GM13977 (cell line): ENCODE measurements around the gene TOB2.
"Not testable (repeated sequence)": the region's sequence is repeated elsewhere in the genome, so short reads cannot be mapped to it uniquely, and the experiment has no call there.

Experiments
- DNase-seq: peaks from one replicate; pipeline ENCODE4 v3.0.0; 2012; ENCODE audit warnings: low spot score
- in situ Hi-C: fragments of 300-500 bp; cut with MboI; formaldehyde crosslinking; loops from one replicate; pipeline ENCODE4 v1.12.0; 2022; ENCODE audit warnings: low sequenced_read_pairs, low pct_unique_long_range_greater_than_20kb, mixed read lengths, inconsistent platforms; ENCODE audit not compliant: unreplicated experiment
- TF ChIP-seq, protein P1 (sequence below): IDR thresholded peaks from 2 replicates; pipeline ENCODE4 v1.5.1; 2012; ENCODE audit warnings: mild to moderate bottlenecking, control low read depth; ENCODE audit not compliant: insufficient read depth; ENCODE audit errors: extremely low read depth, missing control alignments

Gene TOB2

GRCh38 chr22:41468381-41469217 is 22.0 kb upstream of the TOB2 start, which contains the start of the genes ACO2 and PHF5A:
Gene ACO2, plus strand, starts transcription at chr22:41469117. Its CDS starts 30 bp downstream, at chr22:41469147.
Gene PHF5A, minus strand, starts transcription at chr22:41468692. Its CDS starts 39 bp downstream, at chr22:41468653.
- DNase-seq = peak; percentile 93
- TF ChIP-seq, protein P1, sequence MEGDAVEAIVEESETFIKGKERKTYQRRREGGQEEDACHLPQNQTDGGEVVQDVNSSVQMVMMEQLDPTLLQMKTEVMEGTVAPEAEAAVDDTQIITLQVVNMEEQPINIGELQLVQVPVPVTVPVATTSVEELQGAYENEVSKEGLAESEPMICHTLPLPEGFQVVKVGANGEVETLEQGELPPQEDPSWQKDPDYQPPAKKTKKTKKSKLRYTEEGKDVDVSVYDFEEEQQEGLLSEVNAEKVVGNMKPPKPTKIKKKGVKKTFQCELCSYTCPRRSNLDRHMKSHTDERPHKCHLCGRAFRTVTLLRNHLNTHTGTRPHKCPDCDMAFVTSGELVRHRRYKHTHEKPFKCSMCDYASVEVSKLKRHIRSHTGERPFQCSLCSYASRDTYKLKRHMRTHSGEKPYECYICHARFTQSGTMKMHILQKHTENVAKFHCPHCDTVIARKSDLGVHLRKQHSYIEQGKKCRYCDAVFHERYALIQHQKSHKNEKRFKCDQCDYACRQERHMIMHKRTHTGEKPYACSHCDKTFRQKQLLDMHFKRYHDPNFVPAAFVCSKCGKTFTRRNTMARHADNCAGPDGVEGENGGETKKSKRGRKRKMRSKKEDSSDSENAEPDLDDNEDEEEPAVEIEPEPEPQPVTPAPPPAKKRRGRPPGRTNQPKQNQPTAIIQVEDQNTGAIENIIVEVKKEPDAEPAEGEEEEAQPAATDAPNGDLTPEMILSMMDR = no peak
- in situ Hi-C loops = no loop called here

DNA sequence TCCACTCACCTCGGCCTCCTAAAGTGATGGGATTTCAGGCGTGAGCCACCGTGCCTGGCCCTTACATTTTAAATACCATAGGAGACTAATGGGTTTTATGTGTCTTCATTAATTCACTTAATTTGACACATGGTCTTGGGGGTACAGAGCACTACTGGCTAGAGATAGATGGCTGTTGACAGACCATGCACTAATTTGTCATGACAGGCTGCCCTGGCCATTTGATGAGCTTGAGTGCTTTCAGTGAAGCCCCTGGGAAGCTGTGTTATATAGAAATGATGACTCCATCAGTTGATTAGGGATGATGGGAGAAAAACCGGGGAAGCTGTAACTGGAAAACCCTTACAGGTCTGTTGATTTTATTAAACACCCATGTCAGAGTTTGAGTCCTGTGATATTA is 15.3 kb upstream of the TOB2 start:
- DNase-seq = no peak
- TF ChIP-seq, protein P1 = no peak
- in situ Hi-C loops = no loop called here

DNA sequence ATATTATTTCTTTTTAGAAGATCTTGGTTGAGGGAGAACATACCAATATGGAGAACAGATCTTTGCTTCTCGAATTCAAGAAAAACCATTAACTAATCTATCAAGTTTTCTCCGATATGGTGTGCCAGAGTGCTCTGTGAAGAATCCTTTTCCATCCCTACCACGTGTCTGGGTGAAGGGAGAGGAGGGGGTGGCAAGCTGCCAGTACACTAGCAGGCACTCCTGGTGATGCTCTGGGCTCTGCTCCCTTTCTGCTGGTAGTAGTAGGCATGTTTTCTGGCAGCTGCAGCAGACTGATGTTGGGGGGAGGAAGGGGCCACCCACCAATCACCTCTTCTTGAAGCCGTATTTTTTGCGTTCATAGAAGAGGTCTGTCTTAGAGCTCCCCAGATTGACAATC is 13.5 kb upstream of the TOB2 start:
- in situ Hi-C loops, DNase-seq: not testable (repeated sequence)

DNA sequence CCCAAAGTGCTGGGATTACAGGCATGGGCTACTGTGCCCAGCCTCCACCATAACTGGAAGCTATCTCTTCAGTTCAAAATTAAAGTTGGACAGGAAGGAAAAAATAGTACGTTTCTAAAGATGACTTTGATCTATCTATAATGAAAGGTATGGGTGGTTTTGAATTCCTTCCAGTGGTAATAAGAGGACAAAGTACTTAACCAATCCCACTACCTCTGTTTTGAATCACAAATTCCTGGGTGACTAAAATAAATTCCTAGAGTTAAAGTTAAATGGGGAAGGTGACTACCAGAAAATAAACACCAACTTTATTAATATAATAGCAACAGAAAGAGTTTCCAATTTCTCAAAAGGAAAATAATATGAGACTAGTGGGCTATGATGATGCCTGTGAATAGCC is 12.8 kb upstream of the TOB2 start:
- in situ Hi-C loops = no loop called here
- TF ChIP-seq, protein P1 = no peak
- DNase-seq = no peak

DNA sequence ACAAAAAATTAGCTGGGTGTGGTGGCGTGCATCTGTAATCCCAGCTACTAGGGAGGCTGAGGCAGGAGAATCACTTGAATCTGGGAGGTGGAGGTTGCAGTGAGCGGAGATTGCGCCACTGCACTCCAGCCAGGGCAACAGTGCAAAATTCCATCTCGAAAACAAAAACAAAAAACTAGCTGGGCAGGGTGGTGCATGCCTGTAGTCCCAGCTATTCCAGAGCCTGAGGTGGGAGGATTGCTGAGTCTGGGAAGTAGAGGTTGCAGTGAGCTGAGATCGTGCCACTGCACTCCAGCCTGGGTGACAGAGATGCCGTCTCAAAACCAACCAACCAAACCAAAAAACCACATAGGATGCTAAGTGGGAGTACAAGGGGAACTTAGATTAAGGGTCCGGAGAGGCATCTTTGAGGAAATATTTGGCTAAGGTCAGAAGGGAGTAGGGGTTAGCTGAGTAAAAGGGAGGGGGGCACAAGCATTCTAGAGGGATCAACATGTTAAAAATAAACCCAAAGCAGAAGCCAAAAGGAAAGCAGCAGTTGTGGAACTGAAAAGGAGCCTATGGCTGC is 11.6 kb upstream of the TOB2 start:
- TF ChIP-seq, protein P1 = no peak
- in situ Hi-C loops = no loop called here

GRCh38 chr22:41448189-41448808 is 1.7 kb upstream of the TOB2 start:
- TF ChIP-seq, protein P1 = no peak
- DNase-seq = peak; percentile 91
- in situ Hi-C loops = no loop called here

More for the DNA sequence above, 11.6 kb upstream of the TOB2 start:
- DNase-seq = no peak
